Activated CD4-positive, alpha-beta memory T cell treated with anti-CD3 and anti-CD28 coated beads for 36 hours (primary cell): ENCODE measurements around the gene GABARAPL2. TPM values are rescaled to one million over a fixed set of nuclear protein-coding genes. Genes with fewer than 3 reads are reported as not detected.

Source experiments
- CTCF ChIA-PET: fragments of 350-600 bp; sonication (Branson Sonifier 250); formaldehyde crosslinking; loops from one replicate; lab custom pipeline; 2021; ENCODE audit warnings: antibody characterized with exemption, inconsistent platforms; lab: Charles Lee
- POLR2A ChIA-PET: fragments of 350-600 bp; sonication (Branson Sonifier 250); formaldehyde crosslinking; loops from one replicate; lab custom pipeline; 2021; ENCODE audit warnings: antibody characterized with exemption; lab: Charles Lee
- DNase-seq: peaks from one replicate; pipeline ENCODE4 v3.0.0-alpha.2; 2020
- H3K27ac Mint-ChIP-seq: one replicate; pipeline ENCODE4 v1.8.0; 2021; ENCODE audit warnings: mixed read lengths
- H3K27me3 Mint-ChIP-seq: one replicate; pipeline ENCODE4 v1.8.0; 2021; ENCODE audit warnings: mixed read lengths
- H3K36me3 Mint-ChIP-seq: one replicate; pipeline ENCODE4 v1.8.0; 2021; ENCODE audit warnings: mixed read lengths
- H3K4me1 Mint-ChIP-seq: one replicate; pipeline ENCODE4 v1.8.0; 2021; ENCODE audit warnings: low read depth, mixed read lengths
- H3K4me3 Mint-ChIP-seq: one replicate; pipeline ENCODE4 v1.8.0; 2021; ENCODE audit warnings: mild to moderate bottlenecking, mixed read lengths
- H3K9me3 Mint-ChIP-seq: one replicate; pipeline ENCODE4 v1.8.0; 2021; ENCODE audit warnings: mixed read lengths
- intact Hi-C: fragments of 100-400 bp; cut with micrococcal nuclease; formaldehyde crosslinking; loops from one replicate; pipeline ENCODE4 v1.15.1; 2023
- total RNA-seq, 2 experiments: library from RNA; stranded (reverse); gene quantifications; one replicate each; pipeline ENCODE4 v1.2.3, GENCODE V29; 2021

GABARAPL2 gene
- total RNA-seq, 2 experiments from 2014 or later: 71.5 to 76.1 TPM

GRCh38 chr16:75593825-75594820 is 27.9 kb downstream of the GABARAPL2 start:
- ChIA-PET CTCF (no interaction called here), POLR2A (no interaction called here)
- peak; percentile 36 for DNase-seq
- peaks cover 14% of the 10 kb centered on the region for H3K4me1 Mint-ChIP-seq
- H3K4me3 Mint-ChIP-seq: no peak overlapping the region
- intact Hi-C loops: loop anchor here (1.0 kb wide), 1 partner anchor 22 kb away; no protein-coding TSS in a partner anchor
- no peaks in the 10 kb centered on the region for H3K9me3 Mint-ChIP-seq
- H3K36me3 Mint-ChIP-seq: peaks cover 14% of the 10 kb centered on the region
- H3K27me3 Mint-ChIP-seq: no peaks in the 10 kb centered on the region
- H3K27ac Mint-ChIP-seq: peak overlapping the region; percentile 65

GRCh38 chr16:75599452-75600277 is 33.5 kb downstream of the GABARAPL2 start:
- Mint-ChIP-seq H3K9me3 (peaks cover 12% of the 10 kb centered on the region), H3K27ac (no peak overlapping the region), H3K36me3 (peaks cover 57% of the 10 kb centered on the region), H3K27me3 (no peaks in the 10 kb centered on the region), H3K4me3 (no peak overlapping the region), H3K4me1 (peaks cover 6% of the 10 kb centered on the region)
- no peak for DNase-seq
- ChIA-PET CTCF (interaction anchor here (1.0 kb wide), 1 partner anchor 82 kb away, joined by 3 read pairs; no protein-coding TSS in a partner anchor), POLR2A (no interaction called here)
- intact Hi-C loops: no loop called here

DNA sequence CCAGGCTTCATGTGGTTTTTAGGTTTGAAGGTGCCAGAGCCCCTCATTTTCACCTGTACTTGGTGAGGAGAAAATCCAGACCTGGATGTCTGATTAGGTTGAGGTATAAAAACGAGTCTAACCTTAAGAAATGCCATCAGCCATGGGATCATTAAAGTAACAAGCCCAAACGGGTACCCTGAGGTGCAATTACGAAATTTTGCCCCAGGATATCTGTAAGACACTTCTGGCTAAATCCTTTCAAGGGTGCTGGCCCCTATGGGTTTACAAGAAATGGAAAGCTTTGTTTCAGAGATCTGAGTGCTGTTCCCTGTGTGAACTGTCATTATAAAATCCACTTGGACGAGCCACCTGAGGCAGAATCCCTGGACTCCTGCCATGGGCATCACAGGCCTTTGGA is 37.1 kb downstream of the GABARAPL2 start:
- POLR2A ChIA-PET: no interaction called here
- Mint-ChIP-seq H3K4me1 (peaks cover 3% of the 10 kb centered on the region), H3K4me3 (no peak overlapping the region)

GRCh38 chr16:75606507-75606906 is 40.3 kb downstream of the GABARAPL2 start:
- intact Hi-C loops: no loop called here
- Mint-ChIP-seq H3K27ac (no peak overlapping the region), H3K27me3 (no peaks in the 10 kb centered on the region), H3K9me3 (peaks cover 12% of the 10 kb centered on the region), H3K36me3 (peaks cover 52% of the 10 kb centered on the region), H3K4me1 (peaks cover 3% of the 10 kb centered on the region), H3K4me3 (no peak overlapping the region)
- no peak for DNase-seq
- ChIA-PET CTCF (no interaction called here), POLR2A (no interaction called here)

More for the DNA sequence above, 37.1 kb downstream of the GABARAPL2 start:
- no peak for DNase-seq
- H3K27me3 Mint-ChIP-seq: no peaks in the 10 kb centered on the region
- H3K9me3 Mint-ChIP-seq: peaks cover 12% of the 10 kb centered on the region
- H3K36me3 Mint-ChIP-seq: peaks cover 62% of the 10 kb centered on the region
- H3K27ac Mint-ChIP-seq: no peak overlapping the region
- CTCF ChIA-PET: no interaction called here
- intact Hi-C loops: no loop called here

DNA sequence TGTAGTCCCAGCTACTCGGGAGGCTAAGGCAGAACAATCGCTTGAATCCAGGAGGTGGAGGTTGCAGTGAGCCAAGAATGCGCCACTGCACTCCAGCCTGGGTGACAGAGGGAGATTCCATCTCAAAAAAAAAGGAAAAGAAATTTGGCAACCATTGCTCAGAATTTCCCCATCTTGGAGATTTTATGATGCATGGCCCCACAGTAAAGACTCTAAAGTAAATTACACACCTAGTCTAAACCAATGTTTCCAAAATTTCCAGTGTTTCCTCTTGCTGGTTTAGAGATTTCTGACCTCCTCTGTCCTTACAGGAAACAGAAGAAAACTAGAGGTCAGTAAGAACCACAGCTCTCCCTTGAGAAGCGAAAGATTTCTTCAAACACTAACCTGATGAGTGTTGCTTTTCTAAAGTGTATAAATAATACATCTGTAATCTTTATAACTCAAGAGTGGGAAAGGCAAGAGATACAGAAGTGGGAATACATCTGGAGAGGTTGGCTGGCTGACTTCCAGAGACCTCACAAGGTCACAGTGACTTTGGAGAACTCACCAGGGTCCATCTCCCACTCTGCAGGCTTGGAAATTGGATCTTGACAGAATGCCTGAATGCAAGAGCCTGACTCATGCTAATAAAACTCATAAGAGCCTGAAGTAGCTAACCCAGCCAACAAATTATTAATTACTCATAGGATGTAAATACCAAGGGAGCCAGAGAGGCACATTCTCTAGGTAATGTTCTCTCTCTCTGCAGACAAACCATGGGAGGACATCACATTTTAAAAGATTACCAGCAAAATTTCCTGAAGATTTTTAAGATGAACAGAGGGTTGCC is 48.1 kb downstream of the GABARAPL2 start:
- intact Hi-C loops: loop anchor here (10.0 kb wide), 1 partner anchor 309 kb away; no protein-coding TSS in a partner anchor
- peaks cover 59% of the 10 kb centered on the region for H3K36me3 Mint-ChIP-seq
- CTCF ChIA-PET: interaction anchor here (0.6 to 0.8 kb wide), 3 partner anchors 53 to 212 kb away, joined by 3 read pairs; no protein-coding TSS in a partner anchor
- no peaks in the 10 kb centered on the region for H3K9me3 Mint-ChIP-seq
- no peak overlapping the region for H3K27ac Mint-ChIP-seq
- no peaks in the 10 kb centered on the region for H3K27me3 Mint-ChIP-seq
- POLR2A ChIA-PET: no interaction called here
- H3K4me3 Mint-ChIP-seq: no peak overlapping the region
- peaks cover 33% of the 10 kb centered on the region for H3K4me1 Mint-ChIP-seq
- DNase-seq: no peak

DNA sequence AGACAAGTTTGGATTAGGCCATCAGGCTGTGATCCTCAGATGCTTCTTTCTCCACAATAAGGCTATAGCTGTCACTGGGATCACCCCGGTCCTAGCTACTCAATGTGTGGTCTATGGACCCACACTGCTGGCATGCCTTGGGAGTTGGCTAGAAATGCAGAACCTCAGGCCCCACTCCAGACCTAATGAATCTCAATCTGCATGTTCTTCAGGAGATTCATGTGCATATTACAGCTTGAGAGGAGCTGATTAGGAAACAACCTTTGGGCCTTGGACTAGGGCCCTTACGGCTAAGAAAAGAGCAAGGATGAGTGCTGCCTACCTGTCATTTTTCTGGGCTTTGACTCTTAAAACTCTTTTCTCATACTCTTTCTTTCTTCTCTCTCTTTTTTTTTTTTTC is 49.4 kb downstream of the GABARAPL2 start:
- Mint-ChIP-seq H3K4me1 (peaks cover 41% of the 10 kb centered on the region), H3K9me3 (no peaks in the 10 kb centered on the region), H3K36me3 (peaks cover 64% of the 10 kb centered on the region), H3K4me3 (no peak overlapping the region), H3K27me3 (no peaks in the 10 kb centered on the region), H3K27ac (no peak overlapping the region)
- DNase-seq: no peak
- CTCF ChIA-PET: interaction anchor here (1.2 to 2.0 kb wide), 3 partner anchors 64 to 151 kb away, joined by 3 to 5 read pairs (median 4); partner anchors contain the start of gene TMEM170A
- intact Hi-C loops: loop anchor here (1.0 to 10.0 kb wide), 8 partner anchors 21 to 1693 kb away; partner anchors contain the start of genes MLKL and TMEM170A
- POLR2A ChIA-PET: interaction anchor here (0.9 to 1.2 kb wide), 3 partner anchors 12 to 65 kb away, joined by 3 to 5 read pairs (median 4); partner anchors contain the start of genes KARS1 and TERF2IP

DNA sequence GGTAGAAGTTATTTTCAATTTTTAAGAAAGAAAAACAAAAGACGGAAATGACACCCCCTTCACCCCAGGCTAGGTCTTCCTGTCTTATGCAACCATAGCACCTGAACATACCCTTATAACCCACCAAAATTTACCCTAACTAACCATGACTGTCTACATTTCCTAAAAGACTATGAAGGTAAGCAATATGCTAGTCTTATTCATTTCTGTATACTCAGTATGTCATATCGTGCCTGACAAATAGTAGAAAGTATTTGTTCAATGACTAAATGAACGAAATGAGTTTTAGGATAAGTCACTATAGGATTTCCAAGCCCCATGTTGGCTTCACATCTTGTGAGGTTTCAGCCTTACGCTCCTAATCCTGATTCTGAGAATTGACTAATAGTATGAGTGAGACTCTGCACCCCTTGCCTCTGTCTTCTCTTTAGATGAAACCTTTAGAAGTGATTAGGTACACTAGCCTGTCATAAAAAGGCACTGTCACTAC is 50.4 kb downstream of the GABARAPL2 start:
- ChIA-PET POLR2A (interaction anchor here (0.9 to 2.0 kb wide), 4 partner anchors 12 to 66 kb away, joined by 3 to 8 read pairs (median 4); partner anchors contain the start of genes KARS1 and TERF2IP), CTCF (interaction anchor here (0.7 to 2.0 kb wide), 3 partner anchors 51 to 144 kb away, joined by 3 to 5 read pairs (median 3); no protein-coding TSS in a partner anchor)
- Mint-ChIP-seq H3K9me3 (no peaks in the 10 kb centered on the region), H3K4me1 (peaks cover 51% of the 10 kb centered on the region), H3K27ac (peak overlapping the region; percentile 81), H3K27me3 (no peaks in the 10 kb centered on the region), H3K36me3 (peaks cover 64% of the 10 kb centered on the region), H3K4me3 (no peak overlapping the region)
- peak; percentile 47 for DNase-seq
- intact Hi-C loops: loop anchor here (1.0 to 10.0 kb wide), 8 partner anchors 22 to 1692 kb away; partner anchors contain the start of genes MLKL and TMEM170A

DNA sequence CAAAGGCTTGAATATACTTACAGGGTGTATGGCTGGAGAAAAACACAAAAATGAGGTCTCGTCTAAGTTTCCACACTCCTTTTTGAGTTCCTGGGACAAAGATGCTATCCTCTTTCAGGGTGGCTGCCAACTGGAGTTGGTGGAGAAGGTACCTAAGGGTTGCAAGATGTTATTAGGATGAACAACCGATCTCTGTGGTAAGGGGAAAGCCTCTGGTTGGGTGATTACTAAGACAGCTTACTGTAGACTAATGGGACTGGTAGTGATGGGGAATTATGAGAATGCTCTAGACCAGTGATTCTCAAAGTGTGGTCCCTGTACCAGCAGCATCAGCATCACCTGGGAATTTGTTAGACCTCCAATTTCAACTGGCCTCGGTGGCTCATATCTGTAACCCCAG is 50.9 kb downstream of the GABARAPL2 start:
- Mint-ChIP-seq H3K36me3 (peaks cover 62% of the 10 kb centered on the region), H3K27me3 (no peaks in the 10 kb centered on the region), H3K4me3 (no peak overlapping the region), H3K27ac (peak overlapping the region; percentile 81), H3K4me1 (peaks cover 56% of the 10 kb centered on the region), H3K9me3 (no peaks in the 10 kb centered on the region)
- CTCF ChIA-PET: interaction anchor here (0.7 to 2.0 kb wide), 2 partner anchors 52 to 145 kb away, joined by 3 to 5 read pairs; no protein-coding TSS in a partner anchor
- intact Hi-C loops: loop anchor here (2.0 to 10.0 kb wide), 3 partner anchors 312 to 1692 kb away; partner anchors contain the start of gene MLKL
- POLR2A ChIA-PET: interaction anchor here (2.0 kb wide), 1 partner anchor 31 kb away, joined by 8 read pairs; the partner anchor contains the start of genes KARS1 and TERF2IP
- no peak for DNase-seq

DNA sequence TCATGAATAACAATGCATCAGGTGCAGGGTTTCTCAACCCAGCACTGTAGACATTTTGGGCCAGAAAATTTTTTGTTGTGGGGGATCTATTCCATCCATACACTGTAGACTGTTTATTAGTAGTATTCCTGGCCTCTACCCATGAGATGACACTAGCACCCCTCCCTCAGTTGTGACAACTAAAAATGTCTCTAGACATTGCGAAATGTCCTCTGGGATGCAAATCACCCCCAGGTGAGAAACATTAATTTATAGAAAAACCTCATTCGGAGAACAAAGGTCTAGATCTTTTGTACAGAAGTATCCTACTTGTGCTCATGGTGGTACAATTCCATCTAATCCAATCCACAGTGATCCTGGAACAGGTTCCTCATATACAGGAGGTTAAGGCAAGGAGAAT is 52.6 kb downstream of the GABARAPL2 start:
- DNase-seq: no peak
- no peak overlapping the region for H3K27ac Mint-ChIP-seq
- H3K36me3 Mint-ChIP-seq: peaks cover 49% of the 10 kb centered on the region
- intact Hi-C loops: loop anchor here (5.0 to 10.0 kb wide), 2 partner anchors 314 to 916 kb away; partner anchors contain the start of gene MLKL
- no peaks in the 10 kb centered on the region for H3K27me3 Mint-ChIP-seq
- no peaks in the 10 kb centered on the region for H3K9me3 Mint-ChIP-seq
- no peak overlapping the region for H3K4me3 Mint-ChIP-seq
- POLR2A ChIA-PET: interaction anchor here (2.0 kb wide), 1 partner anchor 29 kb away, joined by 8 read pairs; the partner anchor contains the start of genes KARS1 and TERF2IP
- H3K4me1 Mint-ChIP-seq: peaks cover 60% of the 10 kb centered on the region
- CTCF ChIA-PET: interaction anchor here (0.9 to 2.1 kb wide), 2 partner anchors 63 to 154 kb away, joined by 3 to 5 read pairs; partner anchors contain the start of gene TMEM231
